Endothelial cell of umbilical vein (primary cell): ENCODE measurements around the gene ZFP62.

Source experiments
- CTCF ChIP-seq, 2 donors: IDR thresholded peaks; 1 replicate in 1 of 2; 2 replicates in 1 of 2; pipeline ENCODE4 v1.5.1; 2011; ENCODE audit warnings: low read length in 2 of 2, mild to moderate bottlenecking in 2 of 2, moderate library complexity in 2 of 2, control low read depth in 1 of 2, inconsistent platforms in 1 of 2, low read depth in 1 of 2; ENCODE audit not compliant: insufficient read depth in 1 of 2; ENCODE audit errors: extremely low read depth in 1 of 2
- TF ChIP-seq, protein P1 (sequence below): IDR thresholded peaks from 2 replicates; pipeline ENCODE4 v1.6.1; 2011; ENCODE audit not compliant: insufficient read depth, insufficient read length

GRCh38 chr5:180823940-180824629 is 37.0 kb downstream of the ZFP62 start:
- TF ChIP-seq, protein P1, sequence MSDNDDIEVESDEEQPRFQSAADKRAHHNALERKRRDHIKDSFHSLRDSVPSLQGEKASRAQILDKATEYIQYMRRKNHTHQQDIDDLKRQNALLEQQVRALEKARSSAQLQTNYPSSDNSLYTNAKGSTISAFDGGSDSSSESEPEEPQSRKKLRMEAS: no peak
- no peak for TF ChIP-seq CTCF (IDR thresholded peaks at IDR 0.05; ENCODE audit: extremely low read depth in 1 of 2, insufficient read depth in 1 of 2, low read depth in 1 of 2, low read length in 2 of 2)
